HEK293 (cell line): ENCODE data around the gene ZNF775.

ENCODE experiments used
- CTCF ChIA-PET: fragments of 350-600 bp; formaldehyde crosslinking; extraction: SDS; loops from one replicate; lab custom pipeline; 2021; ENCODE audit warnings: antibody characterized with exemption; lab: Yijun Ruan, JAX
- POLR2A ChIA-PET: fragments of 300-600 bp; formaldehyde crosslinking; extraction: SDS; loops from one replicate; lab custom pipeline; 2020; ENCODE audit warnings: antibody characterized with exemption, inconsistent platforms; lab: Yijun Ruan, JAX
- H3K27ac ChIP-seq: fragments of 200-500 bp; sonication (Bioruptor generic); 2 replicates; pipeline ENCODE4 v1.5.1; 2014; ENCODE audit warnings: low read depth, low read length, control low read depth, inconsistent platforms; ENCODE audit errors: extremely low read depth
- H3K36me3 ChIP-seq, 2 experiments: fragments of 200-500 bp in 1 of 2; sonication (Bioruptor generic) in 1 of 2; 1 replicate in 1 of 2; 2 replicates in 1 of 2; pipeline ENCODE4 v1.5.1; 2014 to 2017; ENCODE audit warnings: inconsistent platforms in 2 of 2, low read length in 2 of 2; ENCODE audit not compliant: control insufficient read depth in 2 of 2, insufficient read depth in 1 of 2
- H3K4me1 ChIP-seq: fragments of 200-500 bp; sonication (Bioruptor generic); 2 replicates; pipeline ENCODE4 v1.5.1; 2014; ENCODE audit warnings: mild to moderate bottlenecking, low read length, inconsistent platforms; ENCODE audit not compliant: control insufficient read depth, insufficient read depth
- H3K4me3 ChIP-seq: 2 replicates; pipeline ENCODE4 v1.5.1; 2011; ENCODE audit warnings: low read depth, mild to moderate bottlenecking, control low read depth, low read length, moderate library complexity
- H3K9me3 ChIP-seq: fragments of 200-500 bp; sonication (Bioruptor generic); 2 replicates; pipeline ENCODE4 v1.5.1; 2014; ENCODE audit warnings: low read depth, low read length, inconsistent platforms; ENCODE audit not compliant: control insufficient read depth, insufficient read depth
- BCL11B ChIP-seq: fragments of 450-650 bp; formaldehyde crosslinking; IDR thresholded peaks from 2 replicates; pipeline ENCODE4 v1.5.1; 2016; ENCODE audit warnings: low read depth, missing biosample characterization, missing genetic modification characterization
- EGR2 ChIP-seq: fragments of 450-650 bp; formaldehyde crosslinking; IDR thresholded peaks from 2 replicates; pipeline ENCODE4 v1.5.1; 2016; ENCODE audit warnings: low read depth, missing biosample characterization, missing genetic modification characterization
- FEZF1 ChIP-seq: fragments of 450-650 bp; formaldehyde crosslinking; IDR thresholded peaks from 2 replicates; pipeline ENCODE4 v1.5.1; 2016; ENCODE audit warnings: missing biosample characterization, missing genetic modification characterization
- GLIS1 ChIP-seq: fragments of 450-650 bp; formaldehyde crosslinking; IDR thresholded peaks from 2 replicates; pipeline ENCODE4 v1.5.1; 2016; ENCODE audit warnings: missing biosample characterization, missing genetic modification characterization
- MEIS1 ChIP-seq: sonication (generic); formaldehyde crosslinking; IDR thresholded peaks from 2 replicates; pipeline ENCODE4 v1.8.1; 2022; ENCODE audit warnings: missing genetic modification reagents, mild to moderate bottlenecking, borderline replicate concordance
- MZF1 ChIP-seq: fragments of 450-650 bp; formaldehyde crosslinking; IDR thresholded peaks from 2 replicates; pipeline ENCODE4 v1.5.1; 2017; ENCODE audit warnings: missing biosample characterization, missing genetic modification characterization, borderline replicate concordance
- OSR2 ChIP-seq: fragments of 450-650 bp; formaldehyde crosslinking; IDR thresholded peaks from 2 replicates; pipeline ENCODE4 v1.5.1; 2016; ENCODE audit warnings: missing biosample characterization, missing genetic modification characterization
- ZBTB8A ChIP-seq: fragments of 450-650 bp; formaldehyde crosslinking; IDR thresholded peaks from 2 replicates; pipeline ENCODE4 v1.5.1; 2016; ENCODE audit warnings: missing biosample characterization, missing genetic modification characterization
- ZFHX2 ChIP-seq: fragments of 450-650 bp; formaldehyde crosslinking; conservative IDR thresholded peaks from 2 replicates; pipeline ENCODE4 v1.5.1; 2016; ENCODE audit warnings: missing biosample characterization, missing genetic modification characterization
- ZIC2 ChIP-seq: fragments of 450-650 bp; formaldehyde crosslinking; IDR thresholded peaks from 2 replicates; pipeline ENCODE4 v1.5.1; 2016; ENCODE audit warnings: missing biosample characterization, missing genetic modification characterization
- ZNF2 ChIP-seq: fragments of 450-650 bp; formaldehyde crosslinking; IDR thresholded peaks from 2 replicates; pipeline ENCODE4 v1.5.1; 2016; ENCODE audit warnings: missing biosample characterization, missing genetic modification characterization
- ZNF335 ChIP-seq: fragments of 450-650 bp; formaldehyde crosslinking; conservative IDR thresholded peaks from 2 replicates; pipeline ENCODE4 v1.5.1; 2016; ENCODE audit warnings: missing biosample characterization, missing genetic modification characterization
- ZNF510 ChIP-seq: fragments of 450-650 bp; formaldehyde crosslinking; IDR thresholded peaks from 2 replicates; pipeline ENCODE4 v1.5.1; 2018; ENCODE audit warnings: mild to moderate bottlenecking, missing genetic modification characterization, missing biosample characterization; ENCODE audit not compliant: insufficient replicate concordance
- ZNF521 ChIP-seq: fragments of 450-650 bp; formaldehyde crosslinking; IDR thresholded peaks from 2 replicates; pipeline ENCODE4 v1.5.1; 2017; ENCODE audit warnings: missing biosample characterization, mild to moderate bottlenecking, missing genetic modification characterization
- ZNF561 ChIP-seq: fragments of 450-650 bp; IDR thresholded peaks from 2 replicates; pipeline ENCODE4 v1.5.1; 2018; ENCODE audit warnings: missing biosample characterization, missing genetic modification characterization, borderline replicate concordance
- ZNF677 ChIP-seq: fragments of 450-650 bp; IDR thresholded peaks from 2 replicates; pipeline ENCODE4 v1.5.0; 2018; ENCODE audit warnings: missing biosample characterization, mild to moderate bottlenecking, missing genetic modification characterization, moderate library complexity
- ZNF785 ChIP-seq: fragments of 450-650 bp; formaldehyde crosslinking; IDR thresholded peaks from 2 replicates; pipeline ENCODE4 v1.5.1; 2016; ENCODE audit warnings: missing biosample characterization, missing genetic modification characterization
- ZSCAN23 ChIP-seq: fragments of 450-650 bp; formaldehyde crosslinking; IDR thresholded peaks from 2 replicates; pipeline ENCODE4 v1.5.1; 2016; ENCODE audit warnings: missing biosample characterization, missing genetic modification characterization
- ZSCAN30 ChIP-seq: fragments of 450-650 bp; IDR thresholded peaks from 2 replicates; pipeline ENCODE4 v1.5.1; 2018; ENCODE audit warnings: missing biosample characterization, mild to moderate bottlenecking, missing genetic modification characterization, moderate library complexity
- TF ChIP-seq, protein P1 (sequence below): fragments of 450-650 bp; formaldehyde crosslinking; IDR thresholded peaks from 2 replicates; pipeline ENCODE4 v1.5.1; 2016; ENCODE audit warnings: missing biosample characterization, missing genetic modification characterization
- TF ChIP-seq, protein P2 (sequence below): fragments of 450-650 bp; IDR thresholded peaks from 2 replicates; pipeline ENCODE4 v1.5.1; 2018; ENCODE audit warnings: missing biosample characterization, missing genetic modification characterization
- TF ChIP-seq, protein P3 (sequence below): fragments of 450-650 bp; formaldehyde crosslinking; IDR thresholded peaks from 2 replicates; pipeline ENCODE4 v1.5.1; 2017; ENCODE audit warnings: missing biosample characterization, missing genetic modification characterization
- TF ChIP-seq, protein P4 (sequence below): fragments of 450-650 bp; formaldehyde crosslinking; IDR thresholded peaks from 2 replicates; pipeline ENCODE4 v1.5.1; 2016; ENCODE audit warnings: missing biosample characterization, missing genetic modification characterization
- TF ChIP-seq, protein P5 (sequence below): fragments of 450-650 bp; formaldehyde crosslinking; IDR thresholded peaks from 2 replicates; pipeline ENCODE4 v1.5.1; 2016; ENCODE audit warnings: missing biosample characterization, missing genetic modification characterization

ZNF775 gene

DNA sequence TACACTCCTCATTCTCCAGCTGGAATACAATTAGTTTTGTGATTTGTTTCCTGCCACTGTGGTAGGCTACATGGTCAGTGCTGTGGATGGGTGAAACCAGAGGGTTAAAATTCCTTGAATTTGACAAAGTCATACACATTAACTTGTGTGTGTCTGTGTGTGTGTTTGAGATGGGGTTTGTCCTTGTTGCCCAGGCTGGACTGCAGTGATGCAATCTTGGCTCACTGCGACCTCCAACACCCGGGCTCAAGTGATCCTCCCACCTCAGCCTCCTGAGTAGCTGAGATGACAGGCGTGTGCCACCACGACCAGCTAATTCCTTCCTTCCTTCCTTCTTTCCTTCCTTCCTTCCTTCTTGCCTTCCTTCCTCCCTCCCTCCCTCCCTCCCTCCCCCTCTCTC is 46.5 kb downstream of the ZNF775 start:
- H3K4me3 ChIP-seq, result no peak overlapping the region
- no peaks in the 10 kb centered on the region for H3K36me3 ChIP-seq
- no peaks in the 10 kb centered on the region for H3K9me3 ChIP-seq
- no peak overlapping the region for H3K27ac ChIP-seq
- H3K4me1 ChIP-seq, result no peaks in the 10 kb centered on the region
- POLR2A ChIA-PET, result no interaction called here
- CTCF ChIA-PET, result no interaction called here
- TF ChIP-seq MEIS1 (CRISPR knock-in tag) (no peak), ZNF335 (tag by site-specific recombination) (no peak)

DNA sequence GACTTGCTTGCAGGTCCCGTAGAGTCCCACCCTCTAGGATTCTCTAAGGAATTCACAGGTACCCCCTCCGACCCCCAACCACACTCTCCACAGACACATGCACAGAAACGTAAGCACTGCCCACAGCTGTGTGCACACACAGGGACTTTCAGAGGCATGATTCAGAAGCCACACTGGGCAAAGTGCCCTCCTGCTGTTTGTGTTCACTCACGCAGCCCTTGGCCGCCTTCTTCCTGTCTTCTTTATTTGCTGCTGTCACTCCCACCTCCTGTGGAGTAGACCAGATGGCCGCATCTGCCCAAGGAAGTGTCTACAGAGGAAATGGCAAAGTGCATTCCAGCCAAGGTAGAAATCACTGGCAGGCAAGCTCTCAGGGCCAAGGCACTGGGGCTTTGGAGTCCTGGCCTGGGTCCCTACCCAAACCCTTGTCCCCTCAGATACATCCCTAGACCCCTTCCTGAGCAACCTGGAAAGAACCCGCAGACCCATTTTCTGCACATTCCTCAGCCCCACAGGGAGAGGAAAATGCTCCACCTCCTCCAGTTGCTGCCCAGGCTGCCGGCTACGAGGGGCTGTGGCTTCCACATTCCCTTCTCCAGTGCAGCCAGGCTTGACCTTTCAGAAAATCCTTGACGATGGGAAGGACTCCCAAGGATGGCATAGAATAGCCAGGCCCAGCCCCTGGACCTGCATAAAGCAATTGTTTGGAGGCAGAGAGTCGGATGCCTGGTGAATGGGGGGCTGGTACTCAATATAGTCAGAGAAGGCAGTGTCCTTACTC is 49.7 kb downstream of the ZNF775 start:
- H3K4me3 ChIP-seq, result no peak overlapping the region
- ChIA-PET CTCF (no interaction called here), POLR2A (no interaction called here)
- no peak overlapping the region for H3K27ac ChIP-seq
- no peaks in the 10 kb centered on the region for H3K9me3 ChIP-seq
- no peaks in the 10 kb centered on the region for H3K36me3 ChIP-seq
- peak; percentile 75 for TF ChIP-seq GLIS1 (tag by site-specific recombination)
- TF ChIP-seq ZFHX2 (tag by site-specific recombination), result peak; percentile 80
- peak; percentile 98 for TF ChIP-seq ZIC2
- peak; percentile 84 for TF ChIP-seq EGR2 (tag by site-specific recombination)
- TF ChIP-seq, protein P1, sequence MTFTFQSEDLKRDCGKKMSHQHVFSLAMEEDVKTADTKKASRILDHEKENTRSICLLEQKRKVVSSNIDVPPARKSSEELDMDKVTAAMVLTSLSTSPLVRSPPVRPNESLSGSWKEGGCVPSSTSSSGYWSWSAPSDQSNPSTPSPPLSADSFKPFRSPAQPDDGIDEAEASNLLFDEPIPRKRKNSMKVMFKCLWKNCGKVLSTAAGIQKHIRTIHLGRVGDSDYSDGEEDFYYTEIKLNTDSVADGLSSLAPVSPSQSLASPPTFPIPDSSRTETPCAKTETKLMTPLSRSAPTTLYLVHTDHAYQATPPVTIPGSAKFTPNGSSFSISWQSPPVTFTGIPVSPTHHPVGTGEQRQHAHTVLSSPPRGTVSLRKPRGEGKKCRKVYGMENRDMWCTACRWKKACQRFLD, result no peak
- peak; percentile 84 for TF ChIP-seq OSR2
- peak; percentile 44; the same call in 1 of the 2 replicates for TF ChIP-seq ZBTB8A (tag by site-specific recombination)
- 0 out of 2 replicates have a peak, but pooled peaks have one; percentile 32 for TF ChIP-seq ZNF561
- TF ChIP-seq ZNF510 (tag by site-specific recombination), result no peak
- TF ChIP-seq ZSCAN30 (tag by site-specific recombination), result 0 out of 2 replicates have a peak, but pooled peaks have one; percentile 17
- H3K4me1 ChIP-seq, result no peaks in the 10 kb centered on the region

DNA sequence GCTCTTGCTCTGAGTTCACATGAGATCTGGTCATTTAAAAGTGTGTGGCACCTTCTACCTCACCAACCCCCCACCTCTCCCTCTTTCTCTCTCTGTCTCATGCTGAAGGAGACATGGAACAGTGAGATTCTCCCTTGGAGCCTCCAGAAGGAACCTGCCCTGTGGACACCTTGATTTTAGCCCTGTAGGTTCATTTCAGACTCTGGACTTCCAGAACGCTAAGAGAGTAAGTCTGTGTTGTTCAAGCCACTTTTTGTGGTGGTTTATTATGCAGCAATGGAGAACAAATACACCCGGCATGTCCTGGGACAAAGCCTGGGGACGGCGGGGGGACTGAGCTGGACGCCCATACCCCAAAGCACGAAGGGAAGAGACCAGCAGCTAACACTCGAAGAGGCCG is 50.6 kb downstream of the ZNF775 start:
- Histone ChIP-seq H3K27ac (no peak overlapping the region), H3K4me3 (no peak overlapping the region), H3K4me1 (no peaks in the 10 kb centered on the region), H3K36me3 (no peaks in the 10 kb centered on the region), H3K9me3 (no peaks in the 10 kb centered on the region)
- POLR2A ChIA-PET, result no interaction called here
- CTCF ChIA-PET, result no interaction called here
- TF ChIP-seq ZNF521 (tag by site-specific recombination) (no peak), EGR2 (tag by site-specific recombination) (no peak), ZNF677 (no peak), ZSCAN23 (tag by site-specific recombination) (no peak), ZNF2 (no peak), MZF1 (tag by site-specific recombination) (no peak), BCL11B (no peak), ZNF785 (tag by site-specific recombination) (no peak), FEZF1 (tag by site-specific recombination) (no peak)
- TF ChIP-seq, protein P2, sequence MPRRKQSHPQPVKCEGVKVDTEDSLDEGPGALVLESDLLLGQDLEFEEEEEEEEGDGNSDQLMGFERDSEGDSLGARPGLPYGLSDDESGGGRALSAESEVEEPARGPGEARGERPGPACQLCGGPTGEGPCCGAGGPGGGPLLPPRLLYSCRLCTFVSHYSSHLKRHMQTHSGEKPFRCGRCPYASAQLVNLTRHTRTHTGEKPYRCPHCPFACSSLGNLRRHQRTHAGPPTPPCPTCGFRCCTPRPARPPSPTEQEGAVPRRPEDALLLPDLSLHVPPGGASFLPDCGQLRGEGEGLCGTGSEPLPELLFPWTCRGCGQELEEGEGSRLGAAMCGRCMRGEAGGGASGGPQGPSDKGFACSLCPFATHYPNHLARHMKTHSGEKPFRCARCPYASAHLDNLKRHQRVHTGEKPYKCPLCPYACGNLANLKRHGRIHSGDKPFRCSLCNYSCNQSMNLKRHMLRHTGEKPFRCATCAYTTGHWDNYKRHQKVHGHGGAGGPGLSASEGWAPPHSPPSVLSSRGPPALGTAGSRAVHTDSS, result no peak
- TF ChIP-seq, protein P3, sequence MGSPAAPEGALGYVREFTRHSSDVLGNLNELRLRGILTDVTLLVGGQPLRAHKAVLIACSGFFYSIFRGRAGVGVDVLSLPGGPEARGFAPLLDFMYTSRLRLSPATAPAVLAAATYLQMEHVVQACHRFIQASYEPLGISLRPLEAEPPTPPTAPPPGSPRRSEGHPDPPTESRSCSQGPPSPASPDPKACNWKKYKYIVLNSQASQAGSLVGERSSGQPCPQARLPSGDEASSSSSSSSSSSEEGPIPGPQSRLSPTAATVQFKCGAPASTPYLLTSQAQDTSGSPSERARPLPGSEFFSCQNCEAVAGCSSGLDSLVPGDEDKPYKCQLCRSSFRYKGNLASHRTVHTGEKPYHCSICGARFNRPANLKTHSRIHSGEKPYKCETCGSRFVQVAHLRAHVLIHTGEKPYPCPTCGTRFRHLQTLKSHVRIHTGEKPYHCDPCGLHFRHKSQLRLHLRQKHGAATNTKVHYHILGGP, result no peak
- TF ChIP-seq, protein P4, sequence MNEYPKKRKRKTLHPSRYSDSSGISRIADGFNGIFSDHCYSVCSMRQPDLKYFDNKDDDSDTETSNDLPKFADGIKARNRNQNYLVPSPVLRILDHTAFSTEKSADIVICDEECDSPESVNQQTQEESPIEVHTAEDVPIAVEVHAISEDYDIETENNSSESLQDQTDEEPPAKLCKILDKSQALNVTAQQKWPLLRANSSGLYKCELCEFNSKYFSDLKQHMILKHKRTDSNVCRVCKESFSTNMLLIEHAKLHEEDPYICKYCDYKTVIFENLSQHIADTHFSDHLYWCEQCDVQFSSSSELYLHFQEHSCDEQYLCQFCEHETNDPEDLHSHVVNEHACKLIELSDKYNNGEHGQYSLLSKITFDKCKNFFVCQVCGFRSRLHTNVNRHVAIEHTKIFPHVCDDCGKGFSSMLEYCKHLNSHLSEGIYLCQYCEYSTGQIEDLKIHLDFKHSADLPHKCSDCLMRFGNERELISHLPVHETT (tag by site-specific recombination), result no peak
- TF ChIP-seq, protein P5, sequence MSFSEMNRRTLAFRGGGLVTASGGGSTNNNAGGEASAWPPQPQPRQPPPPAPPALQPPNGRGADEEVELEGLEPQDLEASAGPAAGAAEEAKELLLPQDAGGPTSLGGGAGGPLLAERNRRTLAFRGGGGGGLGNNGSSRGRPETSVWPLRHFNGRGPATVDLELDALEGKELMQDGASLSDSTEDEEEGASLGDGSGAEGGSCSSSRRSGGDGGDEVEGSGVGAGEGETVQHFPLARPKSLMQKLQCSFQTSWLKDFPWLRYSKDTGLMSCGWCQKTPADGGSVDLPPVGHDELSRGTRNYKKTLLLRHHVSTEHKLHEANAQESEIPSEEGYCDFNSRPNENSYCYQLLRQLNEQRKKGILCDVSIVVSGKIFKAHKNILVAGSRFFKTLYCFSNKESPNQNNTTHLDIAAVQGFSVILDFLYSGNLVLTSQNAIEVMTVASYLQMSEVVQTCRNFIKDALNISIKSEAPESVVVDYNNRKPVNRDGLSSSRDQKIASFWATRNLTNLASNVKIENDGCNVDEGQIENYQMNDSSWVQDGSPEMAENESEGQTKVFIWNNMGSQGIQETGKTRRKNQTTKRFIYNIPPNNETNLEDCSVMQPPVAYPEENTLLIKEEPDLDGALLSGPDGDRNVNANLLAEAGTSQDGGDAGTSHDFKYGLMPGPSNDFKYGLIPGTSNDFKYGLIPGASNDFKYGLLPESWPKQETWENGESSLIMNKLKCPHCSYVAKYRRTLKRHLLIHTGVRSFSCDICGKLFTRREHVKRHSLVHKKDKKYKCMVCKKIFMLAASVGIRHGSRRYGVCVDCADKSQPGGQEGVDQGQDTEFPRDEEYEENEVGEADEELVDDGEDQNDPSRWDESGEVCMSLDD (tag by site-specific recombination), result no peak
